ENCODE results near the gene CBFA2T2.

CBFA2T2 gene

DNA sequence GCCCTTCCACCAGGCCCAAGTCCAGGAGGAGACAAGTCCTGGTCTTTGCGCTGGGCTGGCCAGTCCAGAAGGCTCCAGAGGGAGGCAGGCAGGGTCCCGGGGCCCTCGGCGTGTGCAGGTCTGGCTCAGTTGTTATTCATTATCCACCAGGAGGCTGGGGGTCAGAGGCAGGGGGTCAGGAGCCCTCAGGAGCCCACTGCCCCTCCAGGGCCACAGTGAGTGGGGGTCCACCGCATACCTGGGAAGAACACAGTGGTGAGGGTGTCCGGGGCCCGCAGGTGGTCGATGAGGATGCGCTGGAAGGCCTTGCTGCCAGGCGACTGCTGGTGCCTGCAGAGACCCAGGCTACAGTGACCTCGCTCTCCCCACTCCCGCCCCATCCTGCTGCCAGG is 167.8 kb downstream of the CBFA2T2 start:
- TF ChIP-seq, protein P1, sequence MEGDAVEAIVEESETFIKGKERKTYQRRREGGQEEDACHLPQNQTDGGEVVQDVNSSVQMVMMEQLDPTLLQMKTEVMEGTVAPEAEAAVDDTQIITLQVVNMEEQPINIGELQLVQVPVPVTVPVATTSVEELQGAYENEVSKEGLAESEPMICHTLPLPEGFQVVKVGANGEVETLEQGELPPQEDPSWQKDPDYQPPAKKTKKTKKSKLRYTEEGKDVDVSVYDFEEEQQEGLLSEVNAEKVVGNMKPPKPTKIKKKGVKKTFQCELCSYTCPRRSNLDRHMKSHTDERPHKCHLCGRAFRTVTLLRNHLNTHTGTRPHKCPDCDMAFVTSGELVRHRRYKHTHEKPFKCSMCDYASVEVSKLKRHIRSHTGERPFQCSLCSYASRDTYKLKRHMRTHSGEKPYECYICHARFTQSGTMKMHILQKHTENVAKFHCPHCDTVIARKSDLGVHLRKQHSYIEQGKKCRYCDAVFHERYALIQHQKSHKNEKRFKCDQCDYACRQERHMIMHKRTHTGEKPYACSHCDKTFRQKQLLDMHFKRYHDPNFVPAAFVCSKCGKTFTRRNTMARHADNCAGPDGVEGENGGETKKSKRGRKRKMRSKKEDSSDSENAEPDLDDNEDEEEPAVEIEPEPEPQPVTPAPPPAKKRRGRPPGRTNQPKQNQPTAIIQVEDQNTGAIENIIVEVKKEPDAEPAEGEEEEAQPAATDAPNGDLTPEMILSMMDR (IDR thresholded peaks at IDR 0.05), result no peak
- no peak overlapping the region for H3K4me3 ChIP-seq (ENCODE audit: low read depth, low read length)
- H3K9ac ChIP-seq, result no peak overlapping the region
- H3K9me3 ChIP-seq (ENCODE audit: control insufficient read depth, low read length), result no peaks in the 10 kb centered on the region
- no peaks in the 10 kb centered on the region for H3K27me3 ChIP-seq (ENCODE audit: control insufficient read depth, insufficient read depth, low read length)
- H2AFZ ChIP-seq, result no peak overlapping the region
- H3K4me1 ChIP-seq, result peaks cover 12% of the 10 kb centered on the region
- no peaks in the 10 kb centered on the region for H3K79me2 ChIP-seq
- H3K27ac ChIP-seq, result no peak overlapping the region
- no peak overlapping the region for H3K4me2 ChIP-seq (ENCODE audit: low read length)
- H3K36me3 ChIP-seq (ENCODE audit: control insufficient read depth, insufficient read depth, low read length), result no peaks in the 10 kb centered on the region

DNA sequence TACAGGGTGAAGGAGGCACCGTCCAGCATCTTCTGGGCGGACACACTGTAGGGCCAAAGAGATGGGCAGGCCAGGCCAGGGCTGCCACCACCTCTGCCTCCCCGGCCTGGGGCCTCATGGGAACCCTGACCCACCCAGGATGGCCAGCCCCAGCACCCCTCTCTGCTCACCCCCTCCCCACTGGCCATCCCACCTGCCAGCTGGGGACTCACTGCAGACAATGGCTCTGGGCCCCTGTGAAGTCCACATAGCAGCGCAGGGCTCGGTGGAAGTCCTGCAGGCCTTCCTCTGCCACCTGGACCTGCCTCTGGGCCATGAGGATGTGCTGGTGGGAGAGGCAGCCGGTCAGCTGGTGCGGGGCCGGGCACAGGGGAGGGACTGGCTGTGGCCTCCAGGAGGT is 168.6 kb downstream of the CBFA2T2 start:
- no peak overlapping the region for H3K27ac ChIP-seq
- no peaks in the 10 kb centered on the region for H3K27me3 ChIP-seq (ENCODE audit: control insufficient read depth, insufficient read depth, low read length)

DNA sequence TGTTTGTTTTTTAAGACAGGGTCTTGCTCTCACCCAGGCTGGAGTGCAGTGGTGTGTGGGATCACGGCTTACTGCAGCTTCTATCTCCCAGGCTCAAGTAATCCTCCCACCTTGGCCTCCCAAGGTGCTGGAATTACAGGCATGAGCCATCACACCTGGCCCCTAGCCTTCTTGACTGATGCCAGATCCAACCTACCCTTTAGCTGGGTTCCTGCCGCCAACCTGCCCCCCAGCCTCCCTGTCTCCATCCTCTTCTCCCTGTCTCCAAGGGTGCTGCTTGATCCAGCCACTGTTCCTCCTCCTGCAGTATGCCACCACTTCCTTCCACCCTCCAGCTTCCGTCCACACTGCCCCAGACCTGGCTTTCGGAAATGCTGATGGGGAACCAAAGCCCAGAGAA is 169.0 kb downstream of the CBFA2T2 start:
- Histone ChIP-seq H3K4me3 (ENCODE audit: low read depth, low read length) (no peak overlapping the region), H3K27ac (no peak overlapping the region), H3K9me3 (ENCODE audit: control insufficient read depth, low read length) (no peaks in the 10 kb centered on the region), H3K36me3 (ENCODE audit: control insufficient read depth, insufficient read depth, low read length) (no peaks in the 10 kb centered on the region), H3K4me2 (ENCODE audit: low read length) (no peak overlapping the region), H3K79me2 (no peaks in the 10 kb centered on the region), H2AFZ (no peak overlapping the region), H3K9ac (no peak overlapping the region), H3K4me1 (peaks cover 10% of the 10 kb centered on the region), H3K27me3 (ENCODE audit: control insufficient read depth, insufficient read depth, low read length) (no peaks in the 10 kb centered on the region)
- TF ChIP-seq, protein P1 (IDR thresholded peaks at IDR 0.05), result no peak

More for the DNA sequence above, 168.6 kb downstream of the CBFA2T2 start:
- no peak overlapping the region for H3K9ac ChIP-seq
- H3K36me3 ChIP-seq (ENCODE audit: control insufficient read depth, insufficient read depth, low read length), result no peaks in the 10 kb centered on the region
- H3K79me2 ChIP-seq, result no peaks in the 10 kb centered on the region
- H3K4me3 ChIP-seq (ENCODE audit: low read depth, low read length), result no peak overlapping the region
- no peak overlapping the region for H3K4me2 ChIP-seq (ENCODE audit: low read length)
- peaks cover 14% of the 10 kb centered on the region for H3K4me1 ChIP-seq
- no peak overlapping the region for H2AFZ ChIP-seq
- TF ChIP-seq, protein P1 (IDR thresholded peaks at IDR 0.05), result no peak
- no peaks in the 10 kb centered on the region for H3K9me3 ChIP-seq (ENCODE audit: control insufficient read depth, low read length)

DNA sequence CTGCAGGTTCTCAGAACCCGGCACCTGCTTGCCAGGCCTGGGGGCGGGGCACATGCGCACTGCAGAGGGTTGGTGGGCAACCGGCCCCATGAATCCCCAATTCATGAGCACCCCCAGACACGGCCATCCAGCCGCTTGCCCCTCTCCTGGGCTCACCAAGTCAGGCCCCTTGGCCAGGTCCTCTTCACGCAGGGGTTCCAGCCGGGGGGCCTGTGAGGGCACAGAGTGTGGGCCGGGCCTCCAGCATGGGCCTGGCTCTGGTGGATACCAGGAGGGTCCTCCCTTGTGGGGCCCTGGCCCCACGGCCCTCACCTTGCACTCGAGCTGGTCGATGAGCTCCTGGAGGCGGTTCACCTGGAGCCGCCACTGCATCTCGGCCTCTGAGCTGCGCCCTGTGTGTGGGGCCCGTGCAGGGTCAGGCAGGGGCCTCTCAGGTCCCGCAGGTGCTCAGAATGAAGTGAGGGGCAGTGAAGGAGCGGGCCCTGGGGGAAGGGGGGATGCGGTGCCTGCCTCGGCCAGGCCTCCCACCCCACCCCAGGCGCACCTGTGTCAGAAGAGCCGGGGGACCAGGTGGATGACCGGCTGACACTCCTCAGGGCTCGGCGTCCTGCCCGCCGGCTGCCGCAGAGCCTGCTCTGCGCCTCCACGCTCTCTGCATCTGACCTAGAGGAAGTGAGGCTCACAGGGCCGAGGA is 169.6 kb downstream of the CBFA2T2 start:
- Histone ChIP-seq H3K27me3 (ENCODE audit: control insufficient read depth, insufficient read depth, low read length) (no peaks in the 10 kb centered on the region), H3K4me1 (peaks cover 7% of the 10 kb centered on the region), H3K27ac (no peak overlapping the region), H3K79me2 (no peaks in the 10 kb centered on the region), H3K4me2 (ENCODE audit: low read length) (no peak overlapping the region), H3K36me3 (ENCODE audit: control insufficient read depth, insufficient read depth, low read length) (no peaks in the 10 kb centered on the region), H3K9ac (no peak overlapping the region), H2AFZ (no peak overlapping the region), H3K9me3 (ENCODE audit: control insufficient read depth, low read length) (no peaks in the 10 kb centered on the region), H3K4me3 (ENCODE audit: low read depth, low read length) (no peak overlapping the region)
- TF ChIP-seq, protein P1 (IDR thresholded peaks at IDR 0.05), result no peak

All from parathyroid adenoma (tissue), 2 donors.